ENCODE results near the gene TFF1. TPM values are rescaled to one million over a fixed set of nuclear protein-coding genes. Genes with fewer than 3 reads are reported as not detected.

Gene TFF1
- total RNA-seq, 3 donors from 2014 or later (not counting 1 experiment from before 2014, with no cell fraction given), result not detected

- Mint-ChIP-seq H3K4me3 (no peak overlapping the region), H3K27ac (no peak overlapping the region), H3K36me3 (no peaks in the 10 kb centered on the region), H3K4me1 (no peaks in the 10 kb centered on the region), H3K27me3 (ENCODE audit: low read depth in 2 of 2) (peaks cover 25 to 27% of the 10 kb centered on the region in 2 donors), H3K9me3 (no peaks in the 10 kb centered on the region)
- peaks cover 6% of the 10 kb centered on the region for H3K9me3 ChIP-seq (ENCODE audit: control insufficient read depth, insufficient read depth, low read length)
- no peak for DNase-seq
- peaks cover 9% of the 10 kb centered on the region for H3K4me1 ChIP-seq (ENCODE audit: control insufficient read depth, insufficient read depth, low read length)
- WGBS (ENCODE audit: insufficient coverage), result 70% methylated on average over 13 of the region's 13 CpGs
- peaks cover 3% of the 10 kb centered on the region for H3K27me3 ChIP-seq (ENCODE audit: control insufficient read depth, insufficient read depth, low read length)
- intact Hi-C loops (cut with micrococcal nuclease), result no loop called here
- no peak for TF ChIP-seq CTCF (IDR thresholded peaks at IDR 0.05)
- H3K27ac ChIP-seq (ENCODE audit: low read length), result no peak overlapping the region
- no peak for ATAC-seq
- no peaks in the 10 kb centered on the region for H3K36me3 ChIP-seq (ENCODE audit: control insufficient read depth, insufficient read depth, low read length)
- no peak overlapping the region for H3K4me3 ChIP-seq (ENCODE audit: low read length)
These were observed 1.9 kb downstream of the TFF1 start for GRCh38 chr21:42364304-42364865.

GRCh38 chr21:42363312-42363711 lies 3.0 kb downstream of the TFF1 start:
- WGBS (ENCODE audit: insufficient coverage), result 48% methylated on average over 8 of the region's 8 CpGs
- Histone ChIP-seq H3K9me3 (ENCODE audit: control insufficient read depth, insufficient read depth, low read length) (peaks cover 6% of the 10 kb centered on the region), H3K36me3 (ENCODE audit: control insufficient read depth, insufficient read depth, low read length) (no peaks in the 10 kb centered on the region), H3K27me3 (ENCODE audit: control insufficient read depth, insufficient read depth, low read length) (peaks cover 3% of the 10 kb centered on the region), H3K4me1 (ENCODE audit: control insufficient read depth, insufficient read depth, low read length) (peaks cover 9% of the 10 kb centered on the region), H3K4me3 (ENCODE audit: low read length) (no peak overlapping the region), H3K27ac (ENCODE audit: low read length) (no peak overlapping the region)
- H3K27me3 Mint-ChIP-seq (ENCODE audit: low read depth in 2 of 2), result peaks cover 25 to 27% of the 10 kb centered on the region in 2 donors
- no peaks in the 10 kb centered on the region for H3K9me3 Mint-ChIP-seq
- no peak for TF ChIP-seq CTCF (IDR thresholded peaks at IDR 0.05)
- DNase-seq, result no peak
- no peak overlapping the region for H3K4me3 Mint-ChIP-seq
- no peaks in the 10 kb centered on the region for H3K36me3 Mint-ChIP-seq
- ATAC-seq, result no peak
- intact Hi-C loops (cut with micrococcal nuclease), result no loop called here
- H3K4me1 Mint-ChIP-seq, result no peaks in the 10 kb centered on the region
- H3K27ac Mint-ChIP-seq, result no peak overlapping the region

GRCh38 chr21:42362700-42363099 lies 3.6 kb downstream of the TFF1 start:
- no peaks in the 10 kb centered on the region for H3K36me3 Mint-ChIP-seq

More at GRCh38 chr21:42362700-42363099, 3.6 kb downstream of the TFF1 start:
- H3K9me3 Mint-ChIP-seq, result no peaks in the 10 kb centered on the region
- Histone ChIP-seq H3K9me3 (ENCODE audit: control insufficient read depth, insufficient read depth, low read length) (peaks cover 6% of the 10 kb centered on the region), H3K36me3 (ENCODE audit: control insufficient read depth, insufficient read depth, low read length) (no peaks in the 10 kb centered on the region), H3K27me3 (ENCODE audit: control insufficient read depth, insufficient read depth, low read length) (peaks cover 7% of the 10 kb centered on the region), H3K27ac (ENCODE audit: low read length) (no peak overlapping the region), H3K4me1 (ENCODE audit: control insufficient read depth, insufficient read depth, low read length) (peaks cover 9% of the 10 kb centered on the region), H3K4me3 (ENCODE audit: low read length) (no peak overlapping the region)
- H3K4me3 Mint-ChIP-seq, result no peak overlapping the region
- ATAC-seq (no peak), DNase-seq (no peak)
- H3K27ac Mint-ChIP-seq, result no peak overlapping the region
- TF ChIP-seq CTCF (IDR thresholded peaks at IDR 0.05), result no peak
- no peaks in the 10 kb centered on the region for H3K4me1 Mint-ChIP-seq
- H3K27me3 Mint-ChIP-seq (ENCODE audit: low read depth in 2 of 2), result peaks cover 28 to 33% of the 10 kb centered on the region in 2 donors
- intact Hi-C loops (cut with micrococcal nuclease), result no loop called here
- 77% methylated on average over 8 of the region's 9 CpGs for WGBS (ENCODE audit: insufficient coverage)
